ENCODE measurements around the gene VAC14. TPM values are rescaled to one million over a fixed set of nuclear protein-coding genes. Genes with fewer than 3 reads are reported as not detected.

VAC14 gene
- total and polyA plus RNA-seq, 2 of the 8 experiments (the other 6 are each of a cell fraction or from before 2014, with no cell fraction given), result 56.0 to 108 TPM

GRCh38 chr16:70695331-70696070 lies 105.5 kb downstream of the VAC14 start:
- Histone ChIP-seq H3K23me2 (ENCODE audit: low read depth, low read length) (no peaks in the 10 kb centered on the region), H3K4me1 (replicated peaks in 1 of 4; ENCODE audit: control insufficient read depth in 3 of 4, insufficient read depth in 4 of 4, low read length in 3 of 4) (peaks cover 5 to 27% (median 22%) of the 10 kb centered on the region in 4 experiments), H3K4me2 (ENCODE audit: insufficient read depth in 1 of 2, low read depth in 2 of 2, low read length in 2 of 2) (peak overlapping the region in 1 of 2 experiments; percentile 46; a peak in 3 of 4 replicates), H3K18ac (ENCODE audit: extremely low read depth, low read length) (peak overlapping the region; percentile 12), H3K9me3 (ENCODE audit: insufficient read depth in 2 of 2, low read depth in 1 of 2, low read length in 1 of 2) (no peaks in the 10 kb centered on the region), H2BK12ac (ENCODE audit: low read depth, low read length) (peak overlapping the region; percentile 94), H4K20me1 (replicated peaks in 1 of 2; ENCODE audit: control insufficient read depth in 1 of 2, insufficient read depth in 2 of 2, low read length in 2 of 2) (no peaks in the 10 kb centered on the region), H3K4ac (replicated peaks; ENCODE audit: insufficient read length, low read depth, low read length) (no peak overlapping the region), H3K56ac (replicated peaks; ENCODE audit: insufficient read length, low read depth, low read length) (no peak overlapping the region), H2BK120ac (replicated peaks; ENCODE audit: low read depth, low read length) (no peak overlapping the region), H4K8ac (ENCODE audit: extremely low read depth, insufficient read depth, low read length) (no peak overlapping the region), H2AK5ac (ENCODE audit: low read depth, low read length) (peak overlapping the region; percentile 99; the same call in 1 of the 2 replicates), H3K79me1 (ENCODE audit: low read depth, low read length) (no peaks in the 10 kb centered on the region; the same call in 1 of the 2 replicates), H2BK15ac (ENCODE audit: low read length) (peak overlapping the region; percentile 12), H3K9ac (replicated peaks in 1 of 4; ENCODE audit: extremely low read depth in 1 of 4, low read depth in 3 of 4, low read length in 3 of 4) (no peak overlapping the region), H2AFZ (ENCODE audit: low read length) (no peak overlapping the region), H3K23ac (ENCODE audit: insufficient read length) (no peak overlapping the region), H3K36me3 (ENCODE audit: control insufficient read depth in 2 of 4, insufficient read depth in 4 of 4, low read length in 3 of 4) (no peaks in the 10 kb centered on the region), H3K14ac (ENCODE audit: insufficient read length) (no peak overlapping the region), H3K4me3 (ENCODE audit: extremely low read depth in 1 of 4, insufficient read depth in 2 of 4, low read depth in 3 of 4, low read length in 4 of 4) (no peak overlapping the region; a peak in 1 of 8 replicates), H4K5ac (ENCODE audit: insufficient read length, low read depth, low read length) (peak overlapping the region; percentile 29), H3K79me2 (ENCODE audit: control insufficient read depth in 1 of 2, insufficient read depth in 2 of 2, low read length in 2 of 2) (no peaks in the 10 kb centered on the region), H2BK5ac (ENCODE audit: low read depth, low read length) (peak overlapping the region; percentile 94), H2BK20ac (ENCODE audit: low read length) (peak overlapping the region; percentile 96), H4K91ac (replicated peaks; ENCODE audit: insufficient read length, low read length) (peak overlapping the region; percentile 14), H3K27me3 (replicated peaks in 1 of 4; ENCODE audit: control insufficient read depth in 3 of 4, extremely low read depth in 1 of 4, insufficient read depth in 3 of 4, low read length in 3 of 4) (no peaks in the 10 kb centered on the region), H3K27ac (ENCODE audit: low read depth, low read length) (no peak overlapping the region)
- ChIA-PET CTCF (ENCODE audit: partially characterized antibody) (interaction anchor here (1.1 to 3.3 kb wide), 7 partner anchors 13 to 75 kb away, joined by 3 to 15 read pairs (median 6); no protein-coding TSS in a partner anchor), POLR2A (ENCODE audit: partially characterized antibody) (interaction anchor here (0.6 to 2.4 kb wide), 9 partner anchors 8 to 724 kb away, joined by 3 to 13 read pairs (median 4); no protein-coding TSS in a partner anchor)
- DNase-seq (ENCODE audit: low read depth in 1 of 2, low spot score in 2 of 2), result no peak
- WGBS, 2 experiments (ENCODE audit: extremely low coverage in 1 of 2, insufficient coverage in 1 of 2, insufficient read length in 1 of 2, insufficient replicate concordance in 2 of 2, low coverage in 1 of 2, low lambda C conversion rate in 2 of 2, missing lambda C conversion rate in 1 of 2), result 82% methylated on average over 14 of the region's 14 CpGs; no CpG with 5 or more reads in 1 of the 2 experiments
- no peak for FAIRE-seq
- peak; percentile 70 for TF ChIP-seq TEAD4 (IDR thresholded peaks at IDR 0.05; ENCODE audit: low read depth, low read length)
- TF ChIP-seq RBBP5 (IDR thresholded peaks at IDR 0.05; ENCODE audit: borderline replicate concordance, low read depth, low read length), result no peak
